Astrocyte (in vitro differentiated cells and primary cell): ENCODE data around the gene RXYLT1.
A peak's percentile ranks its signal among the peaks of the same experiment; 100 is the strongest.

Experiments
- CTCF ChIP-seq: IDR thresholded peaks from 2 replicates; pipeline ENCODE4 v1.5.1; 2011; ENCODE audit warnings: low read depth, mild to moderate bottlenecking, inconsistent platforms, low read length, moderate library complexity; ENCODE audit not compliant: insufficient read depth
- EZH2 ChIP-seq: IDR thresholded peaks from 2 replicates; pipeline ENCODE4 v1.6.1; 2012; ENCODE audit warnings: mild to moderate bottlenecking, low read length, inconsistent platforms; ENCODE audit not compliant: insufficient read depth

DNA sequence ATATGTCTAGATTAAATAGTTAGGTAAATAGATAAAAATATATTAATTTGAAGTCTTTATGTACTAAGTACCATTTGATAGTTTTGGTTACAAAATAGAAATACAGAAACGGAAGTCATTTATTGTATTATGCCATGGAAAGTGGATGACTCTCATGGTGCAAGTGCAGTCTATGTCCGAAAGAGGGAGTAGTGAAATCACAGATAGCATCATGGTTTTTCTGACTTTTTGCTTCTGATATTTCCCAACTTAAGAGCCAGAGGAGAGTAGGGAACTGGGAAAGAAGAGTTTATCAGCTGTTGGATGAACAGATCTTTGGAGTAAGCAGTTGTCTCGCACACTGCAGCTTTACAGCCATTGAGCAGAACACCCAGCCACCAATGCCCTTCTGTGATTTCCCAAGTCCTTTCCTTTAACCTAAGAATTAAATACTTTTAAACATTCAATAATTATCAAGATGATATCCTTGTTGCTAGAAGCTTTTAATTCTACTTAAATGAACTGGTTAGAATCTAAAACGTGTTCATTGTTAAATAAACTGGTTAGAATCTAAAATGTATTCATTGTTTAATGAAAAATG, 46.4 kb downstream of the RXYLT1 start:
- TF ChIP-seq CTCF (peak; percentile 93), EZH2 (no peak)
